Calu3 (cell line): ENCODE results near the gene BOLA3. TPM values are rescaled to one million over a fixed set of nuclear protein-coding genes. Genes with fewer than 3 reads are reported as not detected.

ENCODE experiments used
- BruUV-seq: library from RNA; stranded (reverse); fragments of 400-500 nt; replicated peaks from 2 replicates; lab custom pipeline; 2021; lab: Mats Ljungman, UMichigan
- CTCF ChIA-PET: fragments of 300-600 bp; sonication (Branson Sonifier 250); formaldehyde crosslinking; loops from one replicate; lab custom pipeline; 2022; ENCODE audit warnings: antibody characterized with exemption; lab: Charles Lee
- DNase-seq: peaks from one replicate; pipeline ENCODE4 v3.0.0; 2022
- H3K27ac Mint-ChIP-seq: one replicate; pipeline ENCODE4 v1.8.0; 2022; ENCODE audit warnings: mixed read lengths; ENCODE audit not compliant: unreplicated experiment
- H3K27me3 Mint-ChIP-seq: one replicate; pipeline ENCODE4 v1.8.0; 2022; ENCODE audit warnings: mixed read lengths; ENCODE audit not compliant: unreplicated experiment
- H3K36me3 Mint-ChIP-seq: one replicate; pipeline ENCODE4 v1.8.0; 2022; ENCODE audit warnings: mild to moderate bottlenecking, moderate library complexity, mixed read lengths; ENCODE audit not compliant: insufficient read depth, unreplicated experiment
- H3K4me1 Mint-ChIP-seq: one replicate; pipeline ENCODE4 v1.8.0; 2022; ENCODE audit warnings: mild to moderate bottlenecking, low read depth, mixed read lengths; ENCODE audit not compliant: unreplicated experiment
- H3K4me3 Mint-ChIP-seq: one replicate; pipeline ENCODE4 v1.8.0; 2022; ENCODE audit warnings: mild to moderate bottlenecking, low read depth, moderate library complexity, mixed read lengths; ENCODE audit not compliant: unreplicated experiment
- H3K9me3 Mint-ChIP-seq: one replicate; pipeline ENCODE4 v1.8.0; 2022; ENCODE audit warnings: low read depth, mixed read lengths; ENCODE audit not compliant: unreplicated experiment
- intact Hi-C: fragments of 100-400 bp; cut with micrococcal nuclease; formaldehyde crosslinking; loops from one replicate; pipeline ENCODE4 v1.10.0; 2022; ENCODE audit not compliant: unreplicated experiment
- total RNA-seq: library from RNA; stranded (reverse); gene quantifications from 2 replicates; pipeline ENCODE4 v1.2.3, GENCODE V29; 2022
- TF ChIP-seq, protein P1 (sequence below): fragments of 200-600 bp; IDR thresholded peaks from one replicate; pipeline ENCODE4 v1.8.0; 2022; ENCODE audit warnings: antibody characterized with exemption; ENCODE audit not compliant: unreplicated experiment

BOLA3 gene
- total RNA-seq, 1 experiment from 2014 or later: 45.8 TPM

DNA sequence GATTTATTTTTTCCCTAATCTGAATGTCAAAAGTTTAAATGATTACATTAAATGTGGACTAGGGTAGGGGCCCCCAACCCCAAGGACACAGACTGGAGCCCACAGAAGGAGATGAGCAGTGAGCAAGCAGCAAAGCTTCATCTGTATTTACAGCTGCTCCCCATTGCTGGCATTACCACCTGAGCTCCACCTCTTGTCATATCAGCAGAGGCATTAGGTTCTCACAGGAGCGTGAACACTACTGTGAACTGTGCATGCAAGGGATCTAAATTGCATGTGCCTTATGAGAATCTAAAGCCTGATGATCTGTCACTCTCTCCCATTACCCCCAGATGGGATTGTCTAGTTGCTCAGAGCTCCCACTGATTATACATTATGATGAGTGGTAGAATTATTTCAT, 27.2 kb upstream of the BOLA3 start:
- Mint-ChIP-seq H3K36me3 (peaks cover 76% of the 10 kb centered on the region), H3K27me3 (no peaks in the 10 kb centered on the region), H3K9me3 (no peaks in the 10 kb centered on the region), H3K4me3 (no peak overlapping the region), H3K4me1 (peaks cover 16% of the 10 kb centered on the region), H3K27ac (no peak overlapping the region)
- BruUV-seq: no TSS peak
- DNase-seq: no peak
- intact Hi-C loops: no loop called here
- CTCF ChIA-PET: interaction anchor here (0.6 kb wide), 1 partner anchor 19 kb away, joined by 3 read pairs; no protein-coding TSS in a partner anchor
- TF ChIP-seq, protein P1, sequence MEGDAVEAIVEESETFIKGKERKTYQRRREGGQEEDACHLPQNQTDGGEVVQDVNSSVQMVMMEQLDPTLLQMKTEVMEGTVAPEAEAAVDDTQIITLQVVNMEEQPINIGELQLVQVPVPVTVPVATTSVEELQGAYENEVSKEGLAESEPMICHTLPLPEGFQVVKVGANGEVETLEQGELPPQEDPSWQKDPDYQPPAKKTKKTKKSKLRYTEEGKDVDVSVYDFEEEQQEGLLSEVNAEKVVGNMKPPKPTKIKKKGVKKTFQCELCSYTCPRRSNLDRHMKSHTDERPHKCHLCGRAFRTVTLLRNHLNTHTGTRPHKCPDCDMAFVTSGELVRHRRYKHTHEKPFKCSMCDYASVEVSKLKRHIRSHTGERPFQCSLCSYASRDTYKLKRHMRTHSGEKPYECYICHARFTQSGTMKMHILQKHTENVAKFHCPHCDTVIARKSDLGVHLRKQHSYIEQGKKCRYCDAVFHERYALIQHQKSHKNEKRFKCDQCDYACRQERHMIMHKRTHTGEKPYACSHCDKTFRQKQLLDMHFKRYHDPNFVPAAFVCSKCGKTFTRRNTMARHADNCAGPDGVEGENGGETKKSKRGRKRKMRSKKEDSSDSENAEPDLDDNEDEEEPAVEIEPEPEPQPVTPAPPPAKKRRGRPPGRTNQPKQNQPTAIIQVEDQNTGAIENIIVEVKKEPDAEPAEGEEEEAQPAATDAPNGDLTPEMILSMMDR: no peak

DNA sequence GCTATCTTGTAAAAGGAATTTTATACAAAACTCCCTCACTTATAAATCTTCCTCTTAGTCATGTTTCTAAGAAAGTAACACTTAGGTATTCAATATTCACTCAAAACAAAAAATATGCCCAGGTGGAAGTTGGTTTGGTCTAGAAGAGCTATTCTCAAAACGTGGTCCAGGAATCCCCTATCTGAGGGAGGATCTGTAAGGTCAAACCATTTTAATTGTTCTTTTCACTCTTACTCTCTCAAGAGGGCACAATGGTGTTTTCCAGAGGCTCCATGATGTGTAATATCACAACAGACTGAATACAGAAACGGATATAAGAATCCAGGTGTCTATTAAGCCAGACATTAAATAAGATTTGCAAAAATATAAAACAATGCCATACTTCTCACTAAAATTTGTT, 21.0 kb upstream of the BOLA3 start:
- CTCF ChIA-PET: no interaction called here
- TF ChIP-seq, protein P1: no peak
- Mint-ChIP-seq H3K27me3 (no peaks in the 10 kb centered on the region), H3K36me3 (peaks cover 71% of the 10 kb centered on the region), H3K27ac (no peak overlapping the region), H3K4me3 (no peak overlapping the region), H3K4me1 (no peaks in the 10 kb centered on the region), H3K9me3 (no peaks in the 10 kb centered on the region)
- no peak for DNase-seq
- no TSS peak for BruUV-seq
- intact Hi-C loops: no loop called here

DNA sequence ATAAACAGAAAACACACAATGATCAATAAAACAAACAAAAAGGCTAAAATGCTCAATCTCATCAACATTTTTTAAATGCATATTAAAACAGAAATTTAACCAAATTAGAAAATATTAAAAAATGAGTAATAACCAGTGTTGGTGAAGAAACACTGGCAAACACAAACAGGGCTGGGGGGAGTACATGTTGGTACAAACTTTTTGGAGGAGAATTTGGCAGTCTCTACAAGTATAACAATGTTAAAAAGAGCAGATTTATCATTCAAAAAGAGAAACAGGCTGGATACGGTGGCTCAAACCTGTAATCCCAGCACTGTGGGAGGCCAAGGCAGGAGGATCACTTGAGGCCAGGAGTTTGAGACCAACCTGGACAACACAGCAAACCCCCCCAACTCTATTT, 17.0 kb upstream of the BOLA3 start:
- intact Hi-C loops: no loop called here

DNA sequence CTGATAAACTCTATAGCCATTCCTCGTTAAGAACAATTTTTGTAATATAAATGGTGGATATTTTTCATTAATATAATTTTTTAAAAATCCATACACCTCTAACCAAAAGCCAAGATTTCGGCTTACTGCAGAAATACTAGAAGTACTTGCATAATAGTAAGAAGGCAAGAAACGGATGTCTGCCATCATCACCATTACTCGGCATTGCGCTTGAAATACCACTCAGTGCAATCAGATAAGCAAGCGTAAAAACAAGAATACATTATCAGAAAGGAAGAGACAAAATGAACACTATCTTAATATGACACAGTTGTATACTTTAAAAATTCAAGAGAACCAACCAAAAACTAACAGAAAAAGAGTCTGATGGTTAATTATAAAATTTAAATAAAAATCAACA, 15.2 kb upstream of the BOLA3 start:
- DNase-seq: no peak
- H3K27me3 Mint-ChIP-seq: no peaks in the 10 kb centered on the region
- CTCF ChIA-PET: no interaction called here
- intact Hi-C loops: no loop called here
- TF ChIP-seq, protein P1: no peak
- no peak overlapping the region for H3K4me3 Mint-ChIP-seq
- no peaks in the 10 kb centered on the region for H3K4me1 Mint-ChIP-seq
- BruUV-seq: no TSS peak
- no peaks in the 10 kb centered on the region for H3K9me3 Mint-ChIP-seq
- peaks cover 71% of the 10 kb centered on the region for H3K36me3 Mint-ChIP-seq
- H3K27ac Mint-ChIP-seq: no peak overlapping the region

More for the DNA sequence above, 17.0 kb upstream of the BOLA3 start:
- peaks cover 68% of the 10 kb centered on the region for H3K36me3 Mint-ChIP-seq
- H3K4me3 Mint-ChIP-seq: no peak overlapping the region
- H3K27me3 Mint-ChIP-seq: no peaks in the 10 kb centered on the region
- TF ChIP-seq, protein P1: no peak
- CTCF ChIA-PET: no interaction called here
- no TSS peak for BruUV-seq
- no peak for DNase-seq
- H3K9me3 Mint-ChIP-seq: no peaks in the 10 kb centered on the region
- no peak overlapping the region for H3K27ac Mint-ChIP-seq
- no peaks in the 10 kb centered on the region for H3K4me1 Mint-ChIP-seq
